GM19351 (cell line): ENCODE measurements around the gene EEFSEC.

Experiments used
- ATAC-seq: cut with Tn5 transposase; IDR thresholded peaks from one replicate; pipeline ENCODE4 v1.9.1; 2021; ENCODE audit warnings: mild to moderate bottlenecking, moderate library complexity; ENCODE audit not compliant: unreplicated experiment

The EEFSEC gene

DNA sequence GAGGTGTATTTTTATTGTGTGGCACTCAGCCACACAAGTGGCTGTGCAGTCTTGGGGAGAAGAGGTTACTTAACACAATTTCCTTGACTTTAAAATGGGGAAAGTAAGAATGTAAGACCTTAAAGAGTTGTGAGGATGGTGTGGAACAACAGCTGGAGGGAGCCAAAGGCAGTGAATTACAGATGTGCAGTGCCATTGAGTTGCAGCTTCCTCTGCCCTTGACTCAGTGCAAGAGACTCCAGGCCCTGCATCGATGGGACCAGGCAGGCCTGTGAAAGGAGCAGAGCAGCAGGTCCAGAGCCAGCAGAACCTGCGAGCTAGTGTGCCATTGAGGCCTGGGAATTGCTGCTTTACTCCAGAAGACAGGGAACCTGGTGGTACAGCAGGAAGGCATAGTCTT is 27.2 kb downstream of the EEFSEC start:
- ATAC-seq, result no peak

DNA sequence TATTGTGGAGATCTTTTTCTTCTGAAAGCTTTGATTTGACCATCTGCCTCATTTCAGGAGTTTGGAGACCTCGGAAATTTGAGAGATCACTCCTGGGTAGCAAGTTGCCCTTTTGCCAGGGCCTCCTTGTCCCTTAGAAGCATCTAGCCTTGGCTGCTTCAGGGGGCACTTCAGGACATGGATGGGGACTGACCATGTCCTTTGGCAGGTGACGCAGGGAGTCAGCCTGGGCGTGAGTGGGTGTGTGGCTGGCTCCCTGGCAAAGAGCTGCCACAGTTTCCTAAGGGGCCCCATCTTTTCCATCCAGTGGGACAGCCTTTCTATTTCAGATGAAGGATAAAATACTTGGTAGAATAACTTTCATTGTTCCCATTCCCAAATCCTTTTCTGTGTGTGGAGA is 27.6 kb downstream of the EEFSEC start:
- ATAC-seq, result no peak

DNA sequence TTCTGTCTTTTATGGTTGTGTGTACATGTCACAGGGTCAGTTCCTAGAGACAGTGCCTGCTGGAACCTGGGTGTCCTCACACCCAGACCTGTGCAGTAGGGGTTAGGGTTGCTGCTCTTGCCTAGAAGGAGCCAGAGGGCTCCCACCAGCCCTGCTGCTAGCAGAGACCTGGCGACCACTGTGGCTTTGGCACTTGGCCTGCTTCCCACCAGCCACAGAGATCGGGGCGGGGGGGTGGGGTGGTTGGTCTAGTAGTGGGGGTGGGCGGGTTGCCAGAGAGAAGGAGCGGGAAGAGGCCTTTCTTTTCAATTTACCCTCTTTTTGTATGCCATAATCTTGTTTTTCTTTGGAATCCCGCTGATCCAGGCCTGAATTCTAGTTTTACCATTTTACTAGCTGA is 29.4 kb downstream of the EEFSEC start:
- ATAC-seq, result no peak

DNA sequence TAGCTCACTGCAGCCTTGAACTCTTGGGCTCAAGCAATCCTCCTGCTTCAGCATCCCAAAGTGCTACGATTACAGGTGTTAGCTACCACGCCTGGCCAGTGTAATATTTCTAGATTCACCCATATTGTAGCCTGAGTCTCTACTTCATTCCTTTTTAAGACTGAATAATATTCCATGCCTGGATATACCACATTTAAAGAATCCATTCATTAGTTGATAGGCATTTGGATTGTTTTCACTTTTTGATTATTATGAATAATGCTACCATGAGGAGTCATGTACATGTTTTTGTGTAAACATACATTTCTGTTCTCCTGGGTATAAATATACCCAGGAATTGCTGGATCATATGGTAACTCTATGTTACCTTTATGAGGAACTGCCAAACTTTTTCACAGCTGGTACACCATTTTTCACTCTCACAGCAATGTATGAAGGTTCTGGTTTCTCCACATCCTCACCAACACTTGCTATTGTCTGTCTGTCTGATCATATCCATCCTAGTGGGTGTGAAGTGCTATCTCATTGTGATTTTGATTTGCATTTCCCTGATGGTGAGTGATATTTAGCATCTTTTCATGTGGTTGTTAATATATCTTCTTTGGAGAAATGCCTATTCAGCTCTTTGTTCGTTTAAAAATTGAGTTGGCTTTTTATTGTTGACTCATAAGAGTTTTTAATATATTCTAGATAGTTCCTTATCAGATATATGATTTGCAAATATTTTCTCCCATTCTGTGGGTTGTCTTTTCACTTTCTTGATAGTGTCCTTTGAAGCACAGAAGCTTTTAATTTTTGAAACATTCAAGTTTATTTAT is 32.6 kb downstream of the EEFSEC start:
- no peak for ATAC-seq

DNA sequence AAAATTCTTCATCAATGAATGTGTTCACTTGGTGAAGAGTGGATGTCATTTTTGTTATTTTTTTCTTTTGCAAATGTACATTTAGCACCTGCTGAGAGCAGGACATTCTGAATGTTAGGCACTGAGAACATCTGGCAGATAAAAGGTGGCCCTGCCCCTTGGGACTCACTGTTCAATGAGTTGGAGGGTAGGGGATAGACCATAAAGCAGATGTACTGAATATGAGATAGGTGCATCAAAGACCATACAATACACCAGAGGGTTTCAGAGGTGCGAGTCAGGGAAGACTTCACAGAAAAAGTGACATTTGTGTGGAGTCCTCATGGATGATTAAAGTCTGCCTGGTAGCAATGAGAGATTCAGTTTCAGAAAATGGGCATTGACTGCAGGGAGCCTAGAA is 34.2 kb downstream of the EEFSEC start:
- ATAC-seq, result no peak

DNA sequence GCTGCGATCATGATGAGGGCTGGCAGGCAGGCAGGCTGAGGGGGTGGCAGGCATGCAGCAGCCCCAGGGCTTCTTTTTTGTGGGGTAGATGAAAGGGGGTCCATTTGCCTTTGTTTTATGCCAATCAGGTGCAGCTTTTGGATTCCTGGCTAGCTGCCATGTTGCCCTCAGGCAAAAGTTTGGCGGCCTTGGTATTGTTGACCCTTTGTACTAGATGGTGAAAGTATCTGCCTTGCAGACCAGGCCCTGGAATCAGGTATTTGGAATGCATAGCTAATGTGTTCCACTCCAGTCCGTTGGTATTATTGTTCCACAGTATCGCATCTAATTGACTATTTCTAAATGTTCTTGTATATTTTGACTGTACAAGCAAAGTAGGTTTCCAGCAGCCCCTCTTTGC is 35.0 kb downstream of the EEFSEC start:
- ATAC-seq, result no peak

DNA sequence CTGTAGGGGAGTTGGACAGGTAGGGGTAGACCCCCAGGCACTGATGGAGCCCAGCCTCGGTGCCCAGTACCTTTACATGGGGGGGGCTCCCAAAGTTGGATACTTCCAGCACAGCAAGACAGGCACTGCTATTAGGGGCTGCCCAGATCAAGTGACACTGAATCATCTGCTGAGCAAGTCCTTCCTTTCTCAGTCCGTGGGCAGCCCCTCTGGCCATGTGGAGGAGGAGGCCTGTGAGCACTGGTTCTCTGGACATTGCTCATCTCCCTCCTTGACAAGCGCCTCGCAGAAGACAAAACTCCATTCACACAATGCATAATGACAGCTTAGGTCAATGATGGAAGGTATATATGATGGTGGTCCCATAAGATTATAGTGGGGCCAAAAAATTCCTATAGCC is 35.7 kb downstream of the EEFSEC start:
- no peak for ATAC-seq

DNA sequence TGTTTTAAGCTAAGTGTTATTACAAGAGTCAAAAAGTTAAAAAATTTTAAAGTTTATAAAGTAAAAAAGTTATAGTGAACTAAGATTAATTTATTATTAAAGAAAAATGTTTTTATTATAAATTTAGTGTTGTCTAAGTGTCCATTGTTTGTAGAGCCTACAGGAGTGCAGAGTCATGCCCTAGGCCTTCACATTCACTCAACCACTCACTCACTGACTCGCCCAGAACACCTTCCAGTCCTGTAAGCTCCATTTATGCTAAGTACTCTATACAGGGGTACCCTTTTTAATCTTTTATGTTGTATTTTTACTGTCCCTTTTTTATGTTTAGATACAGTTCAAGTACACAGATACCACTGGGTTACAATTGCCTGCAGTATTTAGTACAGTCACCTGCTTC is 37.2 kb downstream of the EEFSEC start:
- no peak for ATAC-seq

DNA sequence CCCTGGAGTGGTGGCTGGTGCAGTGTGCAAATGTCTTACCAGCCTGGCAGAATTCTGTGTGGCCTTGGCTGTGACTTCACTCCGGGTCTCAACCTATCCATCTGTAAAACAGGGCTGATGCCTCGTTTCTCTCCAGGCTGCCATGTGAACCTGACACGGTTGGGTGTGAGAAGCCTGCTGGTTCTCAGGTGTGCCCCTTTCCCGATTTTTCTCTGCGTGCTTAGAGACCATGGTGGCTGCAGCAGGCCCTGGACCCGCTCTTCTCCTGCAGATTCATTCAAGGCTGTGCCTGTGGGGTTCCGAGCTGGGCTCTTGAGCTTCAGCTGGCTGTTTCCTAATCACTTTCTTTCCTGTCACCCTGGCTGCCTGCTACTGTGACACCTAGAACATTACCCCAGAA is 38.9 kb downstream of the EEFSEC start:
- no peak for ATAC-seq

DNA sequence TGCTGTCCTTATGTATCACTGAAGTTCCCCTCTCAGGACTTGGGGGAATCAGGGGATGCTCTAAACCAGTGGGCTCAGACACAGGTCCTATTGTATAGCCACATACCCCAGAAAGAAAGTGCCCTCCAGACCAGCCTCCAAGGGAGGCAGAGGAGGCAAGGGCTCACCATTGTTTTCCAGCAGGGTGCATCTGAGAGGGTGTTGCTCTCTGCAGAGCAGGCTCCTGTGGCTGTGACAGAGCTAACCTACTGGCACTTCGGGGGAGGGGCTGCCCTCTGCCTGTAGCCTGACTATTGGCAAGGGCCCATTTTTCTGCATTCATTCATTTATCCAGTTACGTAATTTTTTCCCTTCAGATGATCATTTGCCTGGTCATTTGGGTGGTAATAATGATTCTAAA is 39.9 kb downstream of the EEFSEC start:
- no peak for ATAC-seq

DNA sequence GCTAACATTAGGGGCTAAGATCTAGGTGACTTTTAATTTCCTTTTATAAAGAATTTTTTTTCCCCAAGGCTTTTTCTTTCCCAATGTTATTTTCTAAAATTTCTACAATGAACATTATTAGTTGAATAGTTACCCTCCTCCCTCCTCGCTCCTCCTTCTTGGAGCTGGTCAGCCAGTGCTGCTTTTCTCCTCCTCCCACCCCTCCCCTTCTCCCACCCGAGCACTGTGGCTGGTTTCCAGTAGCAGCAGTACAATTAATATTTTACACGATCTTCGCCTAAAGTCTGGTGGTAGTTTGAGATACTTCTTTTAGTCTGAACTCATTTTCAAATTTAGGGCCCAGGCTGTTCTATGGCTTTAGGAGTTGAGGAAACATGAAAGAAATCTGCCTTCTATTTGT is 41.6 kb downstream of the EEFSEC start:
- ATAC-seq, result no peak

DNA sequence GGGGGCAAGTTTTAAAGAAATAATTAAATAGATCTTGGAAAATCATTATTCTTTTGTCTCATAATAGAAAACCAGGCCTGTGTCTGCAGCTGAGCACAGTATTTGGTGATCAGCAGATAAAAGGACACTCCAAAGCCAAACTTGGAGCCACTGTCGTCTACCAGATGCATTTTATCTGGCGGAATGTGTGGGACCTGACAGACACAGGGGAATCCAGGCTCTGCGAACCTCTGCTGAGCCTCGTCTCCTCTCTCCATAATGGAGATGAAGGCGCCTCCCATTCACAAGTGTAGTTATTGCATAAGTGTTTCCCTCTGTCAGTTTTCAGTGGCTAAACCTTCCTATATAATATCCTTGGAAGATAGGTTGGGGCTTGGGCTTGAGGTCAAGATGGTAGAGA is 42.1 kb downstream of the EEFSEC start:
- ATAC-seq, result no peak

DNA sequence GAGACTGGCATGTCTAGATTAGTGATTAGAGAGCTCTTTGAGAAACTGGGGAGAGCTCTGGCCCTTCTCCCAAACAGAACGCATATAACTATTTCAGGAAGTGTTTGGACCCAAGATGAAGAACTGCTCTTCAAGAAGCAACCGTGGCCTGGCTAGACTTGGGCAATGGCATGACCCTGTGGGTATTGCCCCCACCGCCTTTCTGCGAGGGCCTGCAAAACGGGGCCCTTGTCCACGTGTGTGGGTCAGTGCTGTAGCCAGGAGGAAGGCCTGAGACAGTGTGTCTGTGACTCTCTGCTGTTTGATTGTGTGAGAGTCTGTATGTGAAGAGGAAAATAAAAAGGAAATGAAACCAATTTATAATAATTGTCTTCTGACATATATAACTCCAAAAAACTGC is 42.5 kb downstream of the EEFSEC start:
- ATAC-seq, result no peak

DNA sequence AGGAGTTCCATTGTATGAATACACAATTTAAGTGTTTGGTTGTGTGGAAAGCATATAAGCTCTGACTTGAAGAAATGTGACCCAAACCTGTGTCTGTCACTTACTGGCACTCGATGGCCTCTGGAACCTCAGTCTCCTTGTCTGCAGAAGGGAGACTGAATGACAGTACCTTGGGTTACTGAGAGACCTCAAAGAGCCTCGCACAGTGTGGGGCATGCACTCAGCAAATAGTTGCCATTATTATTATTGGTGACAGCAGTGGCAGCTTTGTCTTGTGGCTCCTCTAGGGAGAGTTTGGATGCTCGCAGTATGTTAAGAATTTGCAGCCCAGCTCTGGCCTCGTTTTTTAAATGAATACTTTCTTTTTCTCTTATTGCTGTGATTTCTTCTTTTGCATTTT is 43.4 kb downstream of the EEFSEC start:
- no peak for ATAC-seq

DNA sequence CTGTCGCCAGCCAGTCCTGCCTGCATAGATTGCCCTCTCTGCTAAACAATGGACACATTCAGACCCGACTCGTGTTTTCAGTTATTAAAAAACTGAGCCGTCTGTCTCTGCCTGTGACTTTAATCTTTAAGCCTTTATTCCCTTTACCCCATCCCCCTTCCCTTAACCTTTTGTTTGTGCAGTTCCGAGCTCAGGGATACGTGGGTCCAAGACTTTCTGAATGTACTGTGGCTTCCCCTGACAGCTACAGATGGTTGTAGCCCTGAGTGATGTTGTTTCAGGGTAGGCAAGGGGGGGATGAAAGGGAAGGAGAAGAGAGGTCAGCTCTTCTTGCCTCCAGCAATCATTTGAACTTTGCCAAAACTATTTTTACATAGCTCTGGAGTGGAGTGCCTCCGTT is 44.6 kb downstream of the EEFSEC start:
- no peak for ATAC-seq

DNA sequence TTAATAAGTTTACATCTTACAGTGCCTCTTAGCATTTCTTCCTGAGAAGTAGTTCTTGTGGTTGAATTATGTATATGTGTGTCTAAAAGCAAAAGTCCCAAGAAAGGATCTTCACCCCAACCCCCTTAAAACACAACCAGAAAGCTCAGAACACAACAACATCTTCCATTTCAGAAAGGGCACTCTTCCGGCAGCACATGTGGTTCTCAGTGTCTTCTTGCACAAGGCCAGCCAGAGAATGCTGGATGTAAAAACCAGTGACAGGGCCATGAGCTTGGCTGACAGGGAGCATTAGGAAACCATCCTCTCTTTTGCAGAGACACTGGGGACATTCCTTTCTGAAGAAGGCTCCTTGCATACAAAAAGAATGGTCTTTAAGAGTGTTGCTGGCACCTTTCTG is 45.0 kb downstream of the EEFSEC start:
- no peak for ATAC-seq

DNA sequence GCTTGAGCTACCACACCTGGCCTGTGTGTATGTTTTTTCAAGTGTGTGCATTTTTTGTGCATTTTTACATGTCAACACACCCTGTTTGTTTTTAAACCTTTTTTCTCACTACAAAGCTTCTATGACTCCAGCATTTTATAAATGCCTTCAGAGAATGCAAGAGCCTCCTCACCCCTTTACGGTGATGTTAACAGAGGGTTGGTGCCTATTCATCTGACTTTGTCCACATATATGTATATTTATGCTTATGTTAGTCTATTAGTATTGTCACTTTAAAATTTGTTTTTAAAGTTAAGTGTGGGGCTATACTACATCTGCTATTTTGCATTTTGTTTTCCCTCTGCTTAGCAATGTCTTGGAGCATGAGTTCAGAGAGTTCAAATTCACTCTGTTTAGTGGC is 45.8 kb downstream of the EEFSEC start:
- ATAC-seq, result no peak

DNA sequence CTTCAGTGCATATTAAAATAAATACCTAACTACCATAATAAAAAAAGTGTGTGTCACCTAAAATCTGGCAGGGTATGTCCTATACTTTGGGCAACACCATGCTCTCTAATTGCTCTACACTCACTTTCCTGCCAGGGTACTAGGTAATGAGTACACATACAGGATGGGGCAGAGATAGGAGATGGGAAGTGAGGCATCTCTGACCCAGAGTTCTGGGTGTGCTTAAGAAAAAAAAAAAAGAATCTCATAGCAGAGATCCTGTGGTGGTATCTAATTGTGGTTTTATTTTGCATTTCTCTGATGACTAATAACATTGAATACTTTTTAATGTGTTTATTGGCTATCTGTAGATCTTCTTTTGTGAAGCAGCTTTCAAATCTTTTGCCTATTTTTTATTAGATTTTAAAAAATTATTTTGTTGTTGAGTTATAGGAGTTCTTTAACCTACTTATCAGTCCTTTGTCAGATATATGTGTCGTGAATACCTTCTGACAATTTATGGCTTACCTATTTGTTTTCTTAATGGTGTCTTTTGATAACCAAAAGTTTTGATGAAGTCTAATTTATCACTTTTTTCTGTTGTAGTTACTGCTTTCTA is 48.0 kb downstream of the EEFSEC start:
- no peak for ATAC-seq

DNA sequence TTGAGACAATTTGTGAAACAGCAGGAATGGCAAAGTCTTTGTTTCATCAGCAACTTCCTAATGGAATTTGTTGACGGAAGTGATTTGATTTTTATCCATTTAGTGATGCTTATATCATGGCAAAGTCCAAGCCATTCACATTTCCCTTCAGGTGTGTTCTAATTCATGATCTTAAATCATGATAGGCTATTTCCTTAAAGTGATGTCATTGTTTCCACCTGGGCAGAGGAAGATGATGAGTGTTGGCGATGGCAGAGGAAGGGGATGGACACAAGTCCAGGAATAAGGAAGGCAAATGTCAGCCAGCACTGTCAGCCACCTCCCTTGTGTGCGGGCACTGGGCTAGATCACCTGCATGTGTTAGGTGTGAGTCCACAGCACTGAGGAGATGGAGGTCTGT is 49.9 kb downstream of the EEFSEC start:
- ATAC-seq, result no peak

DNA sequence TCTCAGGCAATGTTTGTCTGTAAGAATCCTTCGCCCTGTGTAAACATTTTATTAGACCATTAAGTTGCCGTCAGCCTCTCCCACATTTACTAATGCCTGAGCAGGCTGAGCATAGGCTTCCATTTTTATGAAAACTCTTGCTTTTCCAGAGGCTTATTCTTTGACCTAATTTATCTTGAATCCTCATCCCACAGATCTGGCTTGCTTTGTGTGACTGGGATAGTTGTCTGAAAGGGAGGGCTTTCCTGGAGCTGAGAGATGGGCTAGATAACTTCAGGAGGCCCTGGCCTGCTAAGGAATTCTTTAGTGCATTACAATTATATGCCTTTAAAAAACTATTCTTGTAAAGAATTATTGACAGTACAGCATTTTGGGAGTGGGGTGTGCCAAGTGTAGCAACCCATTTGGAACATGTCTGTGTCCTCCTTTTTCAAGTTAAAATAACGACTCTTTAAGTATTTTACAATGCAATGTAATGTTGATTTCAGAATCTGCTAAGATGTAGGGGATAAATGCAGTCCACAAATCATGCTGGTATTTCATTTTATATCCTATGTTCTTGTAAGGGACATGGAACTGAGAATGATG is 52.4 kb downstream of the EEFSEC start:
- no peak for ATAC-seq

DNA sequence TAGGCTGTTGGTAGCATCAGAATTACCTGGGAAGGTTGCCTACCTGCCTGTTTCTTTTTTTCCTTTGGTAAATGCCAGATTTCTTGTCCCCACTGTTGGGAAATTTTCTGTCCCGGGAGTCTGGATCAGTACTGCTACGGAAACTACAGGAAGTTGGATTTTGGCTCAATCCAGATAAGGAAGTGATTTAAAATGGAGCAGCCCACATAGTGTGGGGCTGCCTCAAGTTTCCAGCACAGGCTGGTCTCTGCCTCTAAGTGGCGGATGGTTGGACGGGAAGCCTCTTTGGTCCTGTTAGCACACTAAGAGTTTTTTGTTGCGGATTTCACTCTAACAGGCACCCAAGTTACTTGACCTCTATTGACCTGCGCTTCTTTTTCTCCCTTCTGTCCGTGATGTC is 54.7 kb downstream of the EEFSEC start:
- no peak for ATAC-seq

DNA sequence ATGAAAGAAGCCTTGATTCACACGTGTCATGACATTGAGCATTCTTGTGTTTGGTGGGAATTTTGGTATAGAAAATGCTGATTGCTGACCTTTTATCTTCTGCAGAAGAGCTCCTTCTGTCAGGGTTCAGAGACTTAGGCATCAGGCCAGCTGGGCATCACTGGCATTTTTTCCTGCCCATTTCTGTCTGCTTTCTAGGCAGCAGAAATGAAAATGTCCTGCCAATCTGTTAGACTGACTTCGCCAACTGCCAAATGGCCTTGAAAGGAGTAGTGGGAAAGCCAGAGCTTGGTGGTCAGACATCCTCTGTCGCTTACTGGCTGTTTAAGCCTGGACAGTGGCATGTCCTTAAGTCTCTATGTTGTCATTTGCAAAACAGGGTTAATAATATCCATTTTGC is 57.4 kb downstream of the EEFSEC start:
- no peak for ATAC-seq

DNA sequence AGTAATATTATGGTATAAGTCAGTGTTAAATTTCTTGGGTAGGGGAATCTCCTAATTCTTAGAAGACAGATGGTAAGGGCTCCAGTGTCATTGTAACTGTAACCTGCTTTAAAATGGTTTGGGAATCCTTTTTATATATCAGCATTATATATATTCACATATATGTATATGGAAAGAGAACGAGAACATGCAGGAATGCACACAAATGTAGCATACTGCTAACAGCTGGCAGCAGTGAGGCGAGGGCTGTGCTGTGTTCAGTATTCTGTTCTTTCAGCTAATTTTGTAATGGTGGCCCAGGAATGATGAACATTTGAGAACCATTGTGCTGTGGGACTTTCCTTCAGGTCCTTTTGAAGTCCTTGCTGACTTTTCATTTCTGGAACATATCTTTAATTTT is 60.8 kb downstream of the EEFSEC start:
- no peak for ATAC-seq
